Karpas-422 (cell line): ENCODE measurements around the gene CCNJL. TPM values are rescaled to one million over a fixed set of nuclear protein-coding genes. Genes with fewer than 3 reads are reported as not detected.

Experiments used
- DNase-seq: peaks from one replicate; pipeline ENCODE4 v3.0.0-alpha.2; 2015
- H2AFZ ChIP-seq: fragments of 200-600 bp; sonication (generic); 2 replicates; pipeline ENCODE4 v1.6.1; 2014; ENCODE audit warnings: antibody characterized with exemption, low read length, mixed read lengths
- H3K27ac ChIP-seq: fragments of 200-600 bp; sonication (generic); 2 replicates; pipeline ENCODE4 v1.5.1; 2014; ENCODE audit warnings: mild to moderate bottlenecking, low read length, moderate library complexity
- H3K27me3 ChIP-seq: fragments of 200-600 bp; sonication (generic); 2 replicates; pipeline ENCODE4 v1.6.1; 2014; ENCODE audit warnings: low read length, mixed read lengths
- H3K36me3 ChIP-seq: fragments of 200-600 bp; sonication (generic); 2 replicates; pipeline ENCODE4 v1.6.1; 2014; ENCODE audit warnings: low read length, mixed read lengths; ENCODE audit not compliant: insufficient read depth
- H3K4me1 ChIP-seq: fragments of 200-600 bp; sonication (generic); 2 replicates; pipeline ENCODE4 v1.6.1; 2014; ENCODE audit warnings: mild to moderate bottlenecking, low read length, mixed read lengths
- H3K4me2 ChIP-seq: fragments of 200-600 bp; sonication (generic); 2 replicates; pipeline ENCODE4 v1.6.1; 2014; ENCODE audit warnings: low read length, low read depth, mild to moderate bottlenecking; ENCODE audit not compliant: poor library complexity, severe bottlenecking
- H3K4me3 ChIP-seq: fragments of 200-600 bp; sonication (generic); 2 replicates; pipeline ENCODE4 v1.5.1; 2014; ENCODE audit warnings: mild to moderate bottlenecking, antibody characterized with exemption, low read length, mixed read lengths
- H3K79me2 ChIP-seq: fragments of 200-600 bp; sonication (generic); 2 replicates; pipeline ENCODE4 v1.6.1; 2014; ENCODE audit warnings: mild to moderate bottlenecking, low read length, mixed read lengths
- H3K9ac ChIP-seq: fragments of 200-600 bp; sonication (generic); 2 replicates; pipeline ENCODE4 v1.6.0; 2014; ENCODE audit warnings: low read length
- H3K9me2 ChIP-seq: fragments of 200-600 bp; sonication (generic), shearing (Covaris generic); replicated peaks from 2 replicates; pipeline ENCODE4 v1.6.0; 2014; ENCODE audit warnings: mild to moderate bottlenecking, low read length, moderate library complexity; ENCODE audit not compliant: insufficient read depth
- H3K9me3 ChIP-seq: fragments of 300-700, 200-600 bp; sonication (generic); 2 replicates; pipeline ENCODE4 v1.6.1; 2014; ENCODE audit warnings: low read length, mixed read lengths
- H4K20me1 ChIP-seq: fragments of 200-600 bp; sonication (generic); 2 replicates; pipeline ENCODE4 v1.6.1; 2014; ENCODE audit warnings: mild to moderate bottlenecking, antibody characterized with exemption, low read length, low read depth; ENCODE audit not compliant: insufficient read depth
- total RNA-seq: library from RNA; depleted of rRNA; stranded (reverse); fragments of >200 nt; shearing (Covaris generic); gene quantifications from 2 replicates; pipeline ENCODE4 v1.2.3, GENCODE V29; 2014; ENCODE audit warnings: low replicate concordance

CCNJL gene
- total RNA-seq, 1 experiment from 2014 or later, result not detected

DNA sequence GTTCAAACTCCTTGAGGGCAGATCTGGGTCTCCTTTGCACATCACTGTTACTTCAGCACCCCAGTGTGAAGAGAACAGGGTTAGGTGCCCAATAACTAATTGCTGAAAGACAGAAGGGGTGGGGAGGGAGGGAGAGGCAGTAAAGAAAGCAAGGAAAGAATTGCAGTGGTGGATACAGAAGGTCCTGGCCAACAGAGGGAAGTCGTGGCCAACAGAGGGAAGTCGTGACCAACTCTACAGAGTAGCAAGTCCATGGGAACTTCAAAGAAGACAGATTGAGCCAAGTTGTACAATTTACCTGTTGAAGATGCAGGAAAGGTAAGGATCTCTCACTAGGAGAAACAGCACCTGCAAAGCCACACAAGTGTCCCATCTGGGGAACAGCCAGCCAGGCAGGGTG lies 27.0 kb downstream of the CCNJL start:
- H3K9me3 ChIP-seq, result no peaks in the 10 kb centered on the region
- no peak overlapping the region for H3K4me2 ChIP-seq
- no peak overlapping the region for H3K4me3 ChIP-seq
- no peaks in the 10 kb centered on the region for H3K27me3 ChIP-seq
- no peaks in the 10 kb centered on the region for H3K4me1 ChIP-seq
- no peak overlapping the region for H3K27ac ChIP-seq
- H2AFZ ChIP-seq, result no peak overlapping the region
- no peaks in the 10 kb centered on the region for H3K36me3 ChIP-seq
- H3K9me2 ChIP-seq, result no peaks in the 10 kb centered on the region
- H3K9ac ChIP-seq, result no peak overlapping the region
- H3K79me2 ChIP-seq, result no peaks in the 10 kb centered on the region
- no peak for DNase-seq
- no peaks in the 10 kb centered on the region for H4K20me1 ChIP-seq

- no peak for DNase-seq
- no peaks in the 10 kb centered on the region for H3K4me1 ChIP-seq
- no peak overlapping the region for H3K9ac ChIP-seq
- H3K9me2 ChIP-seq, result no peaks in the 10 kb centered on the region
- no peaks in the 10 kb centered on the region for H3K9me3 ChIP-seq
- no peak overlapping the region for H3K4me3 ChIP-seq
- H3K27me3 ChIP-seq, result no peaks in the 10 kb centered on the region
- no peaks in the 10 kb centered on the region for H3K79me2 ChIP-seq
- H3K27ac ChIP-seq, result no peak overlapping the region
- no peaks in the 10 kb centered on the region for H3K36me3 ChIP-seq
- H2AFZ ChIP-seq, result no peak overlapping the region
- no peaks in the 10 kb centered on the region for H4K20me1 ChIP-seq
- H3K4me2 ChIP-seq, result no peak overlapping the region
These were observed 28.0 kb downstream of the CCNJL start for GRCh38 chr5:160284291-160284873.

- no peak overlapping the region for H3K27ac ChIP-seq
- DNase-seq, result no peak
- no peaks in the 10 kb centered on the region for H3K9me2 ChIP-seq
- no peak overlapping the region for H2AFZ ChIP-seq
- no peaks in the 10 kb centered on the region for H4K20me1 ChIP-seq
- no peaks in the 10 kb centered on the region for H3K4me1 ChIP-seq
- no peak overlapping the region for H3K4me3 ChIP-seq
- no peaks in the 10 kb centered on the region for H3K79me2 ChIP-seq
- no peaks in the 10 kb centered on the region for H3K36me3 ChIP-seq
- no peaks in the 10 kb centered on the region for H3K27me3 ChIP-seq
- H3K9ac ChIP-seq, result no peak overlapping the region
- H3K9me3 ChIP-seq, result no peaks in the 10 kb centered on the region
- no peak overlapping the region for H3K4me2 ChIP-seq
These were observed 31.1 kb downstream of the CCNJL start for GRCh38 chr5:160281275-160281674.

- Histone ChIP-seq H3K9ac (no peak overlapping the region), H3K4me1 (no peaks in the 10 kb centered on the region), H3K27ac (no peak overlapping the region), H3K79me2 (no peaks in the 10 kb centered on the region), H2AFZ (no peak overlapping the region), H3K9me3 (no peaks in the 10 kb centered on the region), H3K36me3 (no peaks in the 10 kb centered on the region), H3K4me3 (no peak overlapping the region), H3K27me3 (no peaks in the 10 kb centered on the region), H3K9me2 (no peaks in the 10 kb centered on the region), H4K20me1 (no peaks in the 10 kb centered on the region), H3K4me2 (no peak overlapping the region)
- DNase-seq, result no peak
These were observed 31.8 kb downstream of the CCNJL start for GRCh38 chr5:160280384-160281095.

DNA sequence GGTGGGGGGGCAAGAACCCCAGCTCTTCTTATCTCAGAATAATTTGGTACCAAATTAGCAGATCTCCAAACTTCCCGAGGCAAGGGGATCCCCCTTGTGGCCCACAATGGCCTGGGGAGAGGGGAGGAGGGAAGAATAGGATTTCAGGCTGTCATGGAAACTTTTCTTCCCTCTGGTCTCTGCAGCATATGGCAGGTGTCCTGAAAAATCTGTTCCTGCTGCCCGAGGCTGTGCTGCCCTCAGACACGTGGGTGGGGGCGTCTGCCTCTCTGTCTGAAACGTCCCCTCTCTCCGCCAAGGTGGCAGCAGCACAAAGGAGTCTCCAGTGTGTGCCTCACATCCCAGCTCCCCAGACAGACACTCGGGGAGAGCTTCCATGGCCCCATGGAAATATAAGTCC lies 34.0 kb downstream of the CCNJL start:
- DNase-seq, result no peak
- Histone ChIP-seq H3K27me3 (no peaks in the 10 kb centered on the region), H3K4me1 (no peaks in the 10 kb centered on the region), H4K20me1 (no peaks in the 10 kb centered on the region), H3K4me3 (no peak overlapping the region), H3K36me3 (no peaks in the 10 kb centered on the region), H3K27ac (no peak overlapping the region), H3K9me3 (no peaks in the 10 kb centered on the region), H2AFZ (no peak overlapping the region), H3K9ac (no peak overlapping the region), H3K9me2 (no peaks in the 10 kb centered on the region), H3K4me2 (no peak overlapping the region), H3K79me2 (no peaks in the 10 kb centered on the region)

- H3K79me2 ChIP-seq, result no peaks in the 10 kb centered on the region
- no peak overlapping the region for H3K9ac ChIP-seq
- H3K4me3 ChIP-seq, result no peak overlapping the region
- H3K9me3 ChIP-seq, result no peaks in the 10 kb centered on the region
- H3K4me1 ChIP-seq, result no peaks in the 10 kb centered on the region
- no peak overlapping the region for H2AFZ ChIP-seq
- no peaks in the 10 kb centered on the region for H4K20me1 ChIP-seq
- no peak for DNase-seq
- no peaks in the 10 kb centered on the region for H3K9me2 ChIP-seq
- no peak overlapping the region for H3K27ac ChIP-seq
- H3K27me3 ChIP-seq, result no peaks in the 10 kb centered on the region
- no peaks in the 10 kb centered on the region for H3K36me3 ChIP-seq
- no peak overlapping the region for H3K4me2 ChIP-seq
These were observed 37.9 kb downstream of the CCNJL start for GRCh38 chr5:160274483-160274931.

DNA sequence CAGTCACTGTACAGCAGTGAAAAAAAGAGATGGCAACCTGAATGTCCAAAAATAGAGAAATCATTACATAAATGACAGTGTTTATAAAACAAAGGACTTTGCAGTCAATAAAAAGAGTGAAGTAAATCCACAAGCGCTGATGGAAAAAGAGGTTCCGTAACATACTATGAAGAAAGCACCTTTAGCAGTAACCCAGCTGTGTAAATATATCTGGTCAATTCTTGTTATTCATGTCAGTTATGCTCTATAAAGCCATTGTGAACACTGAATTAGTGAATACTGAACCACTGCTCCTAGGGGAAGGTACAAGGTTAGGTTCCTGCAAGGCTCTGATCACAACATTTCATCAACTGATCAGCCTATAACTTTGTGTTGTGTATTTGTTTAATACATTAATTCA lies 39.5 kb downstream of the CCNJL start:
- no peak for DNase-seq
- Histone ChIP-seq H3K4me3 (no peak overlapping the region), H3K27ac (no peak overlapping the region), H3K9ac (no peak overlapping the region), H3K4me1 (no peaks in the 10 kb centered on the region), H3K27me3 (no peaks in the 10 kb centered on the region), H3K79me2 (no peaks in the 10 kb centered on the region), H3K4me2 (no peak overlapping the region), H3K9me2 (no peaks in the 10 kb centered on the region), H3K36me3 (no peaks in the 10 kb centered on the region), H3K9me3 (no peaks in the 10 kb centered on the region), H2AFZ (no peak overlapping the region), H4K20me1 (no peaks in the 10 kb centered on the region)

GRCh38 chr5:160272264-160272663 lies 40.1 kb downstream of the CCNJL start:
- H3K27me3 ChIP-seq, result no peaks in the 10 kb centered on the region
- H3K27ac ChIP-seq, result no peak overlapping the region
- no peaks in the 10 kb centered on the region for H3K4me1 ChIP-seq
- no peak for DNase-seq
- no peaks in the 10 kb centered on the region for H3K9me3 ChIP-seq
- H3K4me3 ChIP-seq, result no peak overlapping the region
- H4K20me1 ChIP-seq, result no peaks in the 10 kb centered on the region
- H3K79me2 ChIP-seq, result no peaks in the 10 kb centered on the region
- H3K9ac ChIP-seq, result no peak overlapping the region
- no peaks in the 10 kb centered on the region for H3K9me2 ChIP-seq
- no peak overlapping the region for H3K4me2 ChIP-seq
- no peak overlapping the region for H2AFZ ChIP-seq
- no peaks in the 10 kb centered on the region for H3K36me3 ChIP-seq
